ENCODE measurements around the gene HBD. TPM values are rescaled to one million over a fixed set of nuclear protein-coding genes. Genes with fewer than 3 reads are reported as not detected.

The HBD gene
- total RNA-seq, 4 donors from 2014 or later, result 5.4 TPM; not detected in 3

DNA sequence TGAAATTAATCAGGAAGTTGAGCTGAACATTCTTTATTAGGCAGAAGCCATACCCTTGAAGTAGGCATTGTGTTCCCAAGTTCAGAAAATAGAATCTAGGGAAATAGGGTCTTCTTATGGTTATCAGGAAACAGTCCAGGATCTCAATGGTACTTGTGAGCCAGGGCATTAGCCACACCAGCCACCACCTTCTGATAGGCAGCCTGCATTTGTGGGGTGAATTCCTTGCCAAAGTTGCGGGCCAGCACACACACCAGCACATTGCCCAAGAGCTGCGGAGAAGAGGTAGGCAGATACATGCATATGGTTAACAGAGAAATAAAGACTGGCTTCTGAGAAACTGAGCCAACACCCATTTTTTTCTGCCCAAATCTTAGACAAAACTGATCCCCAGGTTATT, 1.5 kb downstream of the HBD start:
- Histone ChIP-seq H3K36me3 (no peaks in the 10 kb centered on the region), H3K9me3 (no peaks in the 10 kb centered on the region), H3K4me1 (no peaks in the 10 kb centered on the region), H3K27me3 (no peaks in the 10 kb centered on the region), H3K4me3 (no peak overlapping the region), H3K27ac (no peak overlapping the region)
- 91 to 95% methylated on average over 2 of the region's 2 CpGs for WGBS, 2 donors
- no peak for DNase-seq (ENCODE audit: low spot score in 2 of 2)
- TF ChIP-seq, protein P1, sequence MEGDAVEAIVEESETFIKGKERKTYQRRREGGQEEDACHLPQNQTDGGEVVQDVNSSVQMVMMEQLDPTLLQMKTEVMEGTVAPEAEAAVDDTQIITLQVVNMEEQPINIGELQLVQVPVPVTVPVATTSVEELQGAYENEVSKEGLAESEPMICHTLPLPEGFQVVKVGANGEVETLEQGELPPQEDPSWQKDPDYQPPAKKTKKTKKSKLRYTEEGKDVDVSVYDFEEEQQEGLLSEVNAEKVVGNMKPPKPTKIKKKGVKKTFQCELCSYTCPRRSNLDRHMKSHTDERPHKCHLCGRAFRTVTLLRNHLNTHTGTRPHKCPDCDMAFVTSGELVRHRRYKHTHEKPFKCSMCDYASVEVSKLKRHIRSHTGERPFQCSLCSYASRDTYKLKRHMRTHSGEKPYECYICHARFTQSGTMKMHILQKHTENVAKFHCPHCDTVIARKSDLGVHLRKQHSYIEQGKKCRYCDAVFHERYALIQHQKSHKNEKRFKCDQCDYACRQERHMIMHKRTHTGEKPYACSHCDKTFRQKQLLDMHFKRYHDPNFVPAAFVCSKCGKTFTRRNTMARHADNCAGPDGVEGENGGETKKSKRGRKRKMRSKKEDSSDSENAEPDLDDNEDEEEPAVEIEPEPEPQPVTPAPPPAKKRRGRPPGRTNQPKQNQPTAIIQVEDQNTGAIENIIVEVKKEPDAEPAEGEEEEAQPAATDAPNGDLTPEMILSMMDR (IDR thresholded peaks at IDR 0.05), result no peak
- no peak for TF ChIP-seq EP300 (IDR thresholded peaks at IDR 0.05)
- TF ChIP-seq POLR2A (IDR thresholded peaks at IDR 0.05), result no peak

DNA sequence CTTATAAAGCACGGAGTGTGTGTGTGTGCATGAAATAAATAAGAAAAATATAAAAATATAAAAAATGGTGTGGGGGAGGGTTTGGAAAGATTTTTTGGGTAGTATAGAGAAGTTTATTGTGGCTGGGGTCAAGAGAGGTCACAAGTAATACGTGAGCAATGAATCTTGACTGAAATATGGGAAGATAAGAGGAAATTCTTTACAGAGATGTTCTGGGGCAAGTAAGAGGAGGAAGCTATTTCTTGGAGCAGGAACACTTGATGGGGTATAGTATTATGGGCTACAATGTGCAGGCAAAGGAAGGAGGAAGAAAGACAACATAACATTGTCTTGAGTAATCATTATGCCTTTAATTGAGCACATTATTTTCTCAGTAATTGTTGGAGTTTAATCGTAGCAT, 2.1 kb downstream of the HBD start:
- no peak for TF ChIP-seq POLR2A (IDR thresholded peaks at IDR 0.05)
- no peak for TF ChIP-seq EP300 (IDR thresholded peaks at IDR 0.05)
- TF ChIP-seq, protein P1 (IDR thresholded peaks at IDR 0.05), result no peak
- 41 to 45% methylated on average over 3 of the region's 3 CpGs for WGBS, 2 donors
- Histone ChIP-seq H3K4me3 (no peak overlapping the region), H3K27me3 (no peaks in the 10 kb centered on the region), H3K9me3 (no peaks in the 10 kb centered on the region), H3K4me1 (no peaks in the 10 kb centered on the region), H3K36me3 (no peaks in the 10 kb centered on the region), H3K27ac (no peak overlapping the region)
- no peak for DNase-seq (ENCODE audit: low spot score in 2 of 2)

DNA sequence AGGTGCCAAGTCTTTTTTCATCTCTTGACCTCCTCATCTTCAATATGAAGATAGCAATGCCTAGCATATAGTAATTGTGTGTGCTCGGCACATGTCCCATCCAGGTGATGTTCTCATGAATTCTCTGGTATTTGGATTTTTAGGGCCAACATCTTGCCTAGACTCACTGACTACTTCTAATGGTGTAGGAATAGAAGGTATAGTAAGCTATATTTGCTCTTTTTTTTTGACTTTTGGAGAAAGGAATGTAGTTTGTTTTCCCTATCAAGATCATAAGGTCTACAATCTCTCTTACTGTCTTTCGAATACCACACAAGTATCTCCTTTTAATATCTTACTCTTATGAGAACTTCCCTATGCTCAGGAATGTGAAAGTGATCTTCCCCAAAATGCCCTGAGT, 3.2 kb downstream of the HBD start:
- Histone ChIP-seq H3K27ac (no peak overlapping the region), H3K36me3 (no peaks in the 10 kb centered on the region), H3K4me3 (no peak overlapping the region), H3K27me3 (no peaks in the 10 kb centered on the region), H3K9me3 (no peaks in the 10 kb centered on the region), H3K4me1 (no peaks in the 10 kb centered on the region)
- DNase-seq (ENCODE audit: low spot score in 2 of 2), result no peak
- 81 to 88% methylated on average over 2 of the region's 2 CpGs for WGBS, 2 donors
- TF ChIP-seq, protein P1 (IDR thresholded peaks at IDR 0.05), result no peak
- no peak for TF ChIP-seq EP300 (IDR thresholded peaks at IDR 0.05)
- no peak for TF ChIP-seq POLR2A (IDR thresholded peaks at IDR 0.05)

DNA sequence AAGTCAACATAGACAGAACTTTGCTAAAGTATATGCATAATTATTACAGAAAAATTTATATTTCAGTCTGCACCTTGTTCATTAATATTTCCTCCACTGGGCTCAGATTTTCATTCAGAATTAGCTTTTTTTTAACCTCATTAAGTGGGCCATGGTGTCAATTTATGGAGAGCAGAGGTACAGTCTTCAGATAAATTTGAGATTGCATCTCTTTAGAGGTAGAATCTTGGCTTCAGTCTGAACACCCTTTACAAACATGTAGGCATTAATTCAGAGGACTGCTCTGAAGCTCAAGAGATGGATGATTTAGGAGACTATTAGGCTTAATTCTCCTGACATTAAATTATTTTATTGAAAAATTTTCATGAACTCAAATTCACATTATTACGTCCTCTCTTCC, 4.0 kb downstream of the HBD start:
- TF ChIP-seq, protein P1 (IDR thresholded peaks at IDR 0.05), result no peak
- TF ChIP-seq POLR2A (IDR thresholded peaks at IDR 0.05) (no peak), EP300 (IDR thresholded peaks at IDR 0.05) (no peak)
- 69 to 85% methylated on average over 1 of the region's 1 CpG for WGBS, 2 donors
- no peaks in the 10 kb centered on the region for H3K36me3 ChIP-seq
- no peaks in the 10 kb centered on the region for H3K4me1 ChIP-seq
- H3K27me3 ChIP-seq, result no peaks in the 10 kb centered on the region
- H3K4me3 ChIP-seq, result no peak overlapping the region
- H3K9me3 ChIP-seq, result no peaks in the 10 kb centered on the region
- DNase-seq (ENCODE audit: low spot score in 2 of 2), result no peak
- no peak overlapping the region for H3K27ac ChIP-seq

DNA sequence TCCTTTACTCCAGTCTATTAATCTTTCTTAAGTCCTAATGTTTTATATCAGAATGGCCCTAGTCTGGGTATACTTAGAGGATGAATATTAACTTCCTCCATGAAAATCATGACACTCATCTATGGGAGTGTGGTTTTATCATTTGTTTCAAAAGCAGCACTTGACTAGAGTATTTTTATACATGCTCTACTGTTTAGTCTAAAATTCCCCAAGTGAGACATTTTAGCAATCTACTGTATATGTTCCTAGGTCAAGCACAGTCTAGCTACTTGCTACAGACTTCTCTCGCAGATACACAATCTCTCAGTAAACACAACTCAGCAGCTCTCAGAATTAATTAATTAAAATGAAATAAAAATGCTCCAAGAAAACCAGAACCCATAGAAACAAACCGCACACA, 4.5 kb downstream of the HBD start:
- Histone ChIP-seq H3K27ac (no peak overlapping the region), H3K36me3 (no peaks in the 10 kb centered on the region), H3K9me3 (no peaks in the 10 kb centered on the region), H3K27me3 (no peaks in the 10 kb centered on the region), H3K4me1 (no peaks in the 10 kb centered on the region), H3K4me3 (no peak overlapping the region)
- no peak for DNase-seq (ENCODE audit: low spot score in 2 of 2)
- WGBS, 2 donors, result 87 to 91% methylated on average over 2 of the region's 2 CpGs
- TF ChIP-seq EP300 (IDR thresholded peaks at IDR 0.05) (no peak), POLR2A (IDR thresholded peaks at IDR 0.05) (no peak)
- TF ChIP-seq, protein P1 (IDR thresholded peaks at IDR 0.05), result no peak

All from tibial nerve (tissue), 4 donors.